Common myeloid progenitor, CD34-positive (primary cell): Measurements from ENCODE around the gene RHOB.

Experiments used
- CTCF ChIA-PET: fragments of 350-600 bp; sonication (Branson Sonifier 250); formaldehyde crosslinking; loops from one replicate; lab custom pipeline; 2021; ENCODE audit warnings: antibody characterized with exemption; lab: Charles Lee
- POLR2A ChIA-PET: fragments of 350-600 bp; sonication (Branson Sonifier 250); formaldehyde crosslinking; loops from one replicate; lab custom pipeline; 2021; ENCODE audit warnings: antibody characterized with exemption; lab: Charles Lee
- DNase-seq, 3 donors: peaks; one replicate each; pipeline versions ENCODE4 v3.0.0 to v3.0.0-alpha.2; 2013
- H3K27ac ChIP-seq, 2 experiments: 1 replicate in 1 of 2; 2 replicates in 1 of 2; pipeline ENCODE4 v1.7.0; 2013; ENCODE audit warnings: inconsistent platforms in 2 of 2, low read length in 2 of 2, mild to moderate bottlenecking in 2 of 2, low read depth in 1 of 2, moderate library complexity in 1 of 2; ENCODE audit not compliant: severe bottlenecking in 2 of 2, insufficient read depth in 1 of 2, poor library complexity in 1 of 2
- H3K27me3 ChIP-seq, 5 experiments: replicated peaks in 2 of 5; 1 replicate in 3 of 5; 2 replicates in 2 of 5; pipeline versions ENCODE4 v1.6.1 to v1.7.0; 2013; ENCODE audit warnings: low read length in 4 of 5, mild to moderate bottlenecking in 2 of 5, moderate library complexity in 2 of 5, inconsistent platforms in 1 of 5; ENCODE audit not compliant: insufficient read depth in 5 of 5, control insufficient read depth in 4 of 5
- H3K36me3 ChIP-seq, 4 experiments: 1 replicate in 2 of 4; 2 replicates in 2 of 4; pipeline versions ENCODE4 v1.6.1 to v1.7.0; 2013; ENCODE audit warnings: low read length in 3 of 4, control low read depth in 1 of 4, mild to moderate bottlenecking in 1 of 4; ENCODE audit not compliant: control insufficient read depth in 4 of 4, insufficient read depth in 4 of 4
- H3K4me1 ChIP-seq, 4 experiments: 1 replicate in 3 of 4; 2 replicates in 1 of 4; pipeline versions ENCODE4 v1.6.1 to v1.7.1; 2013; ENCODE audit warnings: low read length in 3 of 4, mild to moderate bottlenecking in 3 of 4, control low read depth in 1 of 4, inconsistent platforms in 1 of 4, moderate library complexity in 1 of 4; ENCODE audit not compliant: control insufficient read depth in 4 of 4, insufficient read depth in 4 of 4; ENCODE audit errors: control extremely low read depth in 1 of 4
- H3K4me3 ChIP-seq, 7 experiments: 1 replicate in 4 of 7; 2 replicates in 3 of 7; pipeline versions ENCODE4 v1.5.1 to v1.7.0; 2013; ENCODE audit warnings: mild to moderate bottlenecking in 7 of 7, low read length in 6 of 7, moderate library complexity in 6 of 7, inconsistent platforms in 2 of 7, low read depth in 2 of 7, control low read depth in 1 of 7; ENCODE audit not compliant: insufficient read depth in 4 of 7, control insufficient read depth in 1 of 7; ENCODE audit errors: extremely low read depth in 1 of 7
- H3K9me3 ChIP-seq, 5 experiments: 1 replicate in 4 of 5; 2 replicates in 1 of 5; pipeline versions ENCODE4 v1.6.1 to v1.7.1; 2013; ENCODE audit warnings: low read length in 4 of 5, mild to moderate bottlenecking in 2 of 5, inconsistent platforms in 1 of 5, low read depth in 1 of 5, moderate library complexity in 1 of 5; ENCODE audit not compliant: control insufficient read depth in 4 of 5, insufficient read depth in 2 of 5; ENCODE audit errors: control extremely low read depth in 1 of 5
- WGBS: methylation state at CpG from one replicate; pipeline ENCODE4 v1.1.5; 2013; ENCODE audit not compliant: insufficient coverage; 5-methylcytosine and 5-hydroxymethylcytosine counted together

Gene RHOB

GRCh38 chr2:20447437-20448245 is 767 bp downstream of the RHOB start:
- CTCF ChIA-PET, result interaction anchor here (0.9 to 3.1 kb wide), 14 partner anchors 11 to 214 kb away, joined by 3 to 21 read pairs (median 4); partner anchors contain the start of gene HS1BP3
- H3K4me1 ChIP-seq, result peaks cover 0 to 21% (median 17%) of the 10 kb centered on the region in 4 experiments
- 11% methylated on average over 76 of the region's 78 CpGs for WGBS
- POLR2A ChIA-PET, result interaction anchor here (1.1 to 1.8 kb wide), 6 partner anchors 23 to 202 kb away, joined by 3 to 11 read pairs (median 4); no protein-coding TSS in a partner anchor
- H3K9me3 ChIP-seq, result no peaks in the 10 kb centered on the region
- peak overlapping the region; percentile 57 to 93 (median 71) for H3K4me3 ChIP-seq
- H3K36me3 ChIP-seq, result no peaks in the 10 kb centered on the region
- H3K27me3 ChIP-seq, result peaks cover 7 to 30% (median 27%) of the 10 kb centered on the region in 5 experiments
- peak overlapping the region in 1 of 2 experiments; percentile 54 for H3K27ac ChIP-seq
- DNase-seq, result peak in 2 of 3 donors; percentile 57 to 69

DNA sequence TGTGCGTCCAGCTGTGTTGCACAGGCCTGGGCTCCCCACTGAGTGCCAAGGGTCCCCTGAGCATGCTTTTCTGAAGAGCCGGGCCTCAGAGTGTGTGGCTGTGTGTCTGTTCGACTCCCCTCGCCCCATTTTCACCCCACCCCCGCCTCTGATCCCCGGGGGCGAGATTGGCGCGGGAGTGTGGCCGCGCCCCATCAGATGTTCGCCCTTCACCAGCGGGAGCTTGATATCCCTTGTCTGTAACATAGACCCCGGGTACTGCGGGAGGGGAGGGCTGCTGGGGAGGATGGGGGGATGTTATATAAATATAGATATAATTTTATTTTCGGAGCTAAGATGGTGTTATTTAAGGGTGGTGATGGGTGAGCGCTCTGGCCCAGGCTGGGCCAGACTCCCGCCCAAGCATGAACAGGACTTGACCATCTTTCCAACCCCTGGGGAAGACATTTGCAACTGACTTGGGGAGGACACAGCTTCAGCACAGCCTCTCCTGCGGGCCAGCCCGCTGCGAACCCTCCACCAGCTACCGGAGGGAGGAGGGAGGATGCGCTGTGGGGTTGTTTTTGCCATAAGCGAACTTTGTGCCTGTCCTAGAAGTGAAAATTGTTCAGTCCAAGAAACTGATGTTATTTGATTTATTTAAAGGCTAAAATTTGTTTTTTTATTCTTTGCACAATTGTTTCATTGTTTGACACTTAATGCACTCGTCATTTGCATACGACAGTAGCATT is 1.5 kb downstream of the RHOB start:
- DNase-seq, result no peak
- H3K36me3 ChIP-seq, result no peaks in the 10 kb centered on the region
- WGBS, result 89% methylated on average over 7 of the region's 26 CpGs
- POLR2A ChIA-PET, result interaction anchor here (0.5 kb wide), 1 partner anchor 123 kb away, joined by 3 read pairs; no protein-coding TSS in a partner anchor
- CTCF ChIA-PET, result interaction anchor here (0.9 to 3.1 kb wide), 8 partner anchors 9 to 193 kb away, joined by 3 to 21 read pairs (median 6); no protein-coding TSS in a partner anchor
- peaks cover 7 to 30% (median 27%) of the 10 kb centered on the region in 5 experiments for H3K27me3 ChIP-seq
- H3K4me3 ChIP-seq, result peak overlapping the region in 6 of 7 experiments; percentile 8 to 93 (median 71)
- no peaks in the 10 kb centered on the region for H3K9me3 ChIP-seq
- no peak overlapping the region for H3K27ac ChIP-seq
- H3K4me1 ChIP-seq, result peaks cover 0 to 21% (median 17%) of the 10 kb centered on the region in 4 experiments

GRCh38 chr2:20448977-20449306 is 2.1 kb downstream of the RHOB start:
- H3K4me3 ChIP-seq, result peak overlapping the region in 2 of 7 experiments; percentile 8 to 93
- no CpG with 5 or more reads among the region's 1 CpG for WGBS
- H3K9me3 ChIP-seq, result no peaks in the 10 kb centered on the region
- H3K36me3 ChIP-seq, result no peaks in the 10 kb centered on the region
- H3K27ac ChIP-seq, result no peak overlapping the region
- peaks cover 7 to 30% (median 27%) of the 10 kb centered on the region in 5 experiments for H3K27me3 ChIP-seq
- CTCF ChIA-PET, result interaction anchor here (1.2 to 3.1 kb wide), 5 partner anchors 10 to 193 kb away, joined by 3 to 21 read pairs (median 4); no protein-coding TSS in a partner anchor
- H3K4me1 ChIP-seq, result peaks cover 0 to 21% (median 17%) of the 10 kb centered on the region in 4 experiments
- no peak for DNase-seq
- POLR2A ChIA-PET, result no interaction called here

GRCh38 chr2:20449501-20450200 is 2.8 kb downstream of the RHOB start:
- WGBS, result 73% methylated on average over 7 of the region's 7 CpGs
- POLR2A ChIA-PET, result no interaction called here

DNA sequence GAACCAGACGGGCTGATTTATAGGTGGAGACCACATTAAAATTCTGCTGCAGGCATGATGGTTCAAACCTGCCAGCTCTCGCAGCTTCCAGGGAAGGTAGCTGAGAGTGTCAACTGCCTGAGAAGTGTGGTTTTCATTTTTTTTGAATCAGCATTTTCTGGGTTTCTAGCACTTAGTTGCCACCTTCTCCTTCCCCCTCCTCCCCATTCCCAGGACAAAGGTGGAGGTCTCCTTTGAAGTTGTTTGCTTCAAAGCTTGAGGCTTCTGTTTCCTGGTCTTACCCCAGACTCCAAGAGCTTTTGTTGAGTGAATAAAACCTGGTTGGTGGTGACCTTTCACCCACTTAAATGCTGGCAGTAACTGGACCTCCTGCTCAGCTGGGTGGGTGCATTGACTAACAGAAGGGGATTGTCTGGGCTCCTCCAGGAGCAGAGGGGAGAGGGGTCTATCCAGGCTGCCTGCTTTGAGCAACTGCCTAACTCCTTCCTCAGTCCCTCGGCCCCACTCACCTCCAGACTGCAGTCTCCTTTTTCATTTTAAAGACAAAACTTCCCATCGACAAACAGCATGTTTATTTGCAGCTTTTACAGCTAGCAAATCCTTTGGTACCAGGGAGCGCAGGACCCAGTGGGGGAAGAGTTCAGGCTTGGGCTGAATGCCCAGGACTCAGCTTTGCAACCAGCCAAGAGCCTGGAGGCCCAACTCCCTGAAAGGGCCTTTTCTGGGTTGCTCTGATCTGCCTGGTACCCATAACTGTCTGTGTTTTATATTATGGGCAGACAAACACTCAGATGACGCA is 3.5 kb downstream of the RHOB start:
- CTCF ChIA-PET, result interaction anchor here (1.2 to 2.5 kb wide), 4 partner anchors 11 to 192 kb away, joined by 3 to 8 read pairs (median 4); no protein-coding TSS in a partner anchor
- H3K9me3 ChIP-seq, result no peaks in the 10 kb centered on the region
- POLR2A ChIA-PET, result no interaction called here
- peak in 1 of 3 donors; percentile 43 for DNase-seq
- H3K4me3 ChIP-seq, result no peak overlapping the region
- H3K27ac ChIP-seq, result no peak overlapping the region
- H3K27me3 ChIP-seq, result peaks cover 8 to 27% (median 17%) of the 10 kb centered on the region in 5 experiments
- no peaks in the 10 kb centered on the region for H3K36me3 ChIP-seq
- peaks cover 0 to 21% (median 17%) of the 10 kb centered on the region in 4 experiments for H3K4me1 ChIP-seq
- 75% methylated on average over 5 of the region's 6 CpGs for WGBS

More at GRCh38 chr2:20449501-20450200, 2.8 kb downstream of the RHOB start:
- Histone ChIP-seq H3K27me3 (peaks cover 7 to 29% (median 25%) of the 10 kb centered on the region in 5 experiments), H3K27ac (no peak overlapping the region), H3K4me3 (peak overlapping the region in 1 of 7 experiments; percentile 24), H3K4me1 (peaks cover 0 to 21% (median 17%) of the 10 kb centered on the region in 4 experiments), H3K9me3 (no peaks in the 10 kb centered on the region), H3K36me3 (no peaks in the 10 kb centered on the region)
- peak in 1 of 3 donors; percentile 27 for DNase-seq
- CTCF ChIA-PET, result interaction anchor here (1.2 to 2.5 kb wide), 5 partner anchors 10 to 193 kb away, joined by 3 to 8 read pairs (median 4); no protein-coding TSS in a partner anchor

- Histone ChIP-seq H3K27me3 (peaks cover 8 to 27% (median 14%) of the 10 kb centered on the region in 5 experiments), H3K27ac (no peak overlapping the region), H3K9me3 (no peaks in the 10 kb centered on the region), H3K36me3 (no peaks in the 10 kb centered on the region), H3K4me3 (no peak overlapping the region), H3K4me1 (peaks cover 0 to 21% (median 17%) of the 10 kb centered on the region in 4 experiments)
- ChIA-PET CTCF (no interaction called here), POLR2A (no interaction called here)
- no peak for DNase-seq
- WGBS, result 100% methylated on average over 2 of the region's 3 CpGs
Observed at GRCh38 chr2:20451000-20451290, 4.1 kb downstream of the RHOB start.
